Brain microvascular endothelial cell (primary cell): ENCODE data around the gene ITM2A.

Experiments
- DNase-seq: peaks from one replicate; pipeline ENCODE4 v3.0.0-alpha.2; 2020
- H3K27ac ChIP-seq: fragments of 250-450 bp; sonication (Bioruptor Pico); 2 replicates; pipeline ENCODE4 v1.5.1; 2020; ENCODE audit warnings: mild to moderate bottlenecking, moderate library complexity
- H3K27me3 ChIP-seq: fragments of 250-450 bp; sonication (Bioruptor Pico); replicated peaks from 2 replicates; pipeline ENCODE4 v1.5.1; 2020; ENCODE audit warnings: mild to moderate bottlenecking
- H3K36me3 ChIP-seq: fragments of 250-450 bp; sonication (Bioruptor Pico); replicated peaks from 2 replicates; pipeline ENCODE4 v1.5.1; 2020; ENCODE audit warnings: mild to moderate bottlenecking
- H3K4me3 ChIP-seq: 2 replicates; pipeline ENCODE4 v1.5.1; 2011; ENCODE audit warnings: low read depth, mild to moderate bottlenecking, control low read depth, low read length, moderate library complexity
- CTCF ChIP-seq: IDR thresholded peaks from 2 replicates; pipeline ENCODE4 v1.5.1; 2011; ENCODE audit warnings: low read depth, mild to moderate bottlenecking, moderate library complexity, low read length, control low read depth, inconsistent platforms; ENCODE audit errors: missing control alignments
- in situ Hi-C: cut with HindIII; loops from 2 replicates; pipeline ENCODE4 v1.10.0; 2017; ENCODE audit warnings: low sequenced_read_pairs, low pct_ligation_motif_present

Gene ITM2A

GRCh38 chrX:79366873-79367749, at the start of gene ITM2A:
Gene ITM2A (minus strand): TSS chrX:79367334. CDS start chrX:79367215, 119 bp downstream.
- DNase-seq = no peak
- no peak for TF ChIP-seq CTCF
- Histone ChIP-seq H3K27ac (no peak within 1 kb of the TSS), H3K36me3 (no peaks in the 10 kb centered on the region), H3K4me3 (no peak within 1 kb of the TSS), H3K27me3 (no peaks in the 10 kb centered on the region)
- in situ Hi-C loops = no loop called here

- no peak for TF ChIP-seq CTCF
- Histone ChIP-seq H3K27me3 (no peaks in the 10 kb centered on the region), H3K27ac (no peak overlapping the region), H3K4me3 (no peak overlapping the region), H3K36me3 (no peaks in the 10 kb centered on the region)
- DNase-seq = no peak
- in situ Hi-C loops = no loop called here
Observed at GRCh38 chrX:79415056-79415455, 47.9 kb upstream of the ITM2A start.

- Histone ChIP-seq H3K4me3 (no peak overlapping the region), H3K36me3 (no peaks in the 10 kb centered on the region), H3K27me3 (no peaks in the 10 kb centered on the region), H3K27ac (no peak overlapping the region)
- in situ Hi-C loops = no loop called here
- no peak for DNase-seq
- TF ChIP-seq CTCF = no peak
Observed at GRCh38 chrX:79413963-79414362, 46.8 kb upstream of the ITM2A start.

GRCh38 chrX:79412972-79413371, 45.8 kb upstream of the ITM2A start:
- Histone ChIP-seq H3K4me3 (no peak overlapping the region), H3K27me3 (no peaks in the 10 kb centered on the region), H3K36me3 (no peaks in the 10 kb centered on the region), H3K27ac (no peak overlapping the region)
- DNase-seq = no peak
- no peak for TF ChIP-seq CTCF
- in situ Hi-C loops = no loop called here

- Histone ChIP-seq H3K27ac (no peak overlapping the region), H3K36me3 (no peaks in the 10 kb centered on the region), H3K27me3 (no peaks in the 10 kb centered on the region), H3K4me3 (no peak overlapping the region)
- DNase-seq = no peak
- no peak for TF ChIP-seq CTCF
- in situ Hi-C loops = no loop called here
Observed at GRCh38 chrX:79412166-79412565, 45.0 kb upstream of the ITM2A start.
